NCI-H146 (cell line): ENCODE results near the gene PLLP.

ENCODE experiments used
- DNase-seq: peaks from one replicate; lab custom pipeline; 2025; lab: John Stamatoyannopoulos, UW

PLLP gene

DNA sequence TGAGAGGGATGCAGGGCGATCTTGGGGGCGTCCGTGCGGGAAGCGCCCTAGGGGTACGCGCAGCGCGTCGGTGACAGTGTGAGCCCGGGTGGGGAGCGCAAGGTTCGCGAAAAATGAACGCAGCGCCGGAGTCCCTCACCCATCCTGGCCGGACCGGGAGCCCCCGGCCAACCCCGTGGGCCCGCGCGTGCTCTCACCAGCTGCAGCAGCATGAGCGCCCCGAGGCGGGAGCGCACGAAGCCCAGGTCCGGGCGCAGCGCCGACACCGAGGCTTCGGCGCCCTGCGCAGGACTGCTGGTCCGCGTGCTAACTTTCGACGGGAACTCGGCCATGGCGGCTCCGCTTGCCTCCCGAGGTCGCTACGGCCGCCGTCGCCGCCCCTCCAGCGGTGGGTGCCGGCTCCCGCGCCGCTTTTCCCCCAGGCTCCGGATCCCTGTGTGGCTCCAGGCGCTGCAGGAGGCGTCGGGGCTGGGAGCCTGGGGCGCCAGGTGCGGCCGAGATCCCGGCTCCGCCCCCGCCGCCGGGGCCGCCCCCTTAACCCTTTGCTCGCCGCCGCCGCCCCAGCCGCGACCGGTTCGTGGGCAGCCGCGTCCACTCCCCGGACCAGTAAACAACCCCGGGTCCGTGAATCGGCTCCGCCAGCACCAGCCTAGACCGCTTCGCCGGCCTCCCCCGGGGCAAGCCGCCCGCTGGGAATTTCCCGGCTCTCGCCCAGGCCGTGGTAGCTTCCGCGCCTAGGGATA is at the start of gene PLLP:
TSS of gene PLLP (minus strand) at position 464 of the 743 bp plus-strand sequence. CDS start at position 332, 132 bp downstream.
- DNase-seq, result peak; percentile 64

DNA sequence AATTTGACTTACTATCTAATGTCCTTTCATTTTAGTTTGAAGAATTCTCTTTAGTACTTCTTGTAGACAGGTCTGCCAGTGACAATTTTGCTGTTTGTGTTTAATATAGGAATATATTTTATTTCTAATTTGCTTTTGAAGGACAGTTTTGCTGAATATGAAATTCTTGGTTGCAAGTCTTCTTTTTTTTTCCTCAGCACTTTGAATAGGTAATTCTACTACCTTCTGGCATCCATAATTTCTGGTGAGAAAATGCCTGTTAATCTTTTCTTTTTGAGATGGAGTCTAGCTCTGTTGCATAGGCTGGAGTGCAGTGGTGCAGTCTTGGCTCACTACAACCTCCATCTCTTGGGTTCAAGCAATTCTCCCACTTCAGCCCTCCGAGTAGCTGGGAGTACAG is 48.9 kb upstream of the PLLP start:
- no peak for DNase-seq

DNA sequence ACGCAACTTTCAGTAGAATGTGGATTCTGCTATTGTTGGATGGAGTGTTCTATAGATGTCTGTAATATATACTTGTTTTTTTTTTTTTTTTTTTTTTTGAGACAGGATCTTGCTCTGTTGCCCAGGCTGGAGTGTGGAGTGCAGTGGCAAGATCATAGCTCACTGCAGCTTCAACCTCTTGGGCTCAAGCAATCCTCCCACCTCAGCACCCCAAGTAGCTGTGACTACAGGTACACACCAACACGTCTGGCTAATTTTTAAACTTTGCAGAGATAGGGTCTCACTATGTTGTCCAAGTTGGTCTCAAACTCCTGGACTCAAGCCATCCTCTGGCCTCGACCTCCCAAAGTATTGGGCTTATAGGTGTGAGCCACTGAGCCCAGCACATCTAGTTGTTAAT is 46.9 kb upstream of the PLLP start:
- DNase-seq, result no peak

DNA sequence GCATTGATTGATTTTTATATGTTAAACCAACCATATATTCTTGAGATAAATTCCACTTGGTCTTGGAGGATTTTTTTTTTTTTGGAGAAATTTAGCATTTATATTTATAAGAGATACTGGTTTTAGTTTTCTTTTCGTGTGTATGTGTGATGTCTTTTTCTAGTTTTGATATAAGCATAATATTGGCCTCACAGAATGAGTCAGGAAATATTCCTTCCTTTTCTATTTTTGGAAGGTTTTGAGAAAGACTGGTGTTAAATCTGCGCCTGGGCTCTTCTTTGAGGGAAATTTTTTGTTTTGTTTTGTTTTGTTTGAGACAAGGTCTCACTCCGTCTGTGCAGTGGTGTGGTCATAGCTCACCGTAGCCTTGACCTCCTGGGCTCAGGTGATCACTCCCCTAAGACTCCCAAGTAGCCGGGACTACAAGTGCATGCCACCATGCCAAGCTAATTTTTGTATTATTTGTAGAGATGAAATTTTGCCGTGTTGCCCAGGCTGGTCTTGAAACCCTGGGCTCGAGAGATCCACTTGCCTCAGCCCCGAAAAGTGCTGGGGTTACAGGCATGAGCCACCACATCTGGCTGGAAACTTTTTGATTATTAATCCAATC is 45.4 kb upstream of the PLLP start:
- no peak for DNase-seq

DNA sequence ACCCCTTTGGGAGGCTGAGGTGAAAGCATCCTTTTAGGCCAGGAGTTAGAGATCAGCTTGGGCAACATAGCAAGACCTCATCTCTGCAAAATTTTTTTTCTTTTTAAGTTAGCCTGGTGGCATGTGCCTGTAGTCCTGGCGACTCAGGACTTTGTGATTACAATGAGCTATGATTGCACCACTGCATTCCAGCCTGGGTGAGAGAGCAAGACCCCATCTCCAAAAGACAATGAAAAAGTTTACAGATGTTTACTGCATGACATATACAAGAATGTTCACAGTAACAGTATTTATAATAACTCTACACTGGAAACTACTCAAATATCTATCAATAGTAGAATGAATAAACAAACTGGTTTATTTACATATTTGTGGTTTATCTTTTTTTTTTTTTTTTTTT is 41.0 kb upstream of the PLLP start:
- no peak for DNase-seq

GRCh38 chr16:57324749-57325148 is 40.3 kb upstream of the PLLP start:
- DNase-seq, result no peak

DNA sequence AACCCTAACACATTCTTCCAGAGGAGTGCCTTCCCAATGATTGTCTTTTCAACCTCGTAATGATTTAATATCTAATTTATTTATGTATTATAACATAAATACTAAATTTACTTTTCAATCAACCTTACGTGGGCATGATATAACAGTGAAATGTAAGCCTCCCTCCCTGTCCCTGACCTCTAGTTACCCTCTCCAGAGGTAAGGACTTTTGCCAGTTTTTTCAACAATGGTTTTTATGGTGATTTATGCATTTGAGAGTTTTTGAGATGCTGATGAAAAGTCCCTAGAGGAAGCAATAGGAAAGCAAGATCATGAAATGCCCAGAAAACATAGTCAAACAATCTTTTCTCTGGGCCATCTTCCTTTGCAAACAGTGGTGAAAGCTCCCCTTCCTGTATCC is 35.2 kb upstream of the PLLP start:
- no peak for DNase-seq

DNA sequence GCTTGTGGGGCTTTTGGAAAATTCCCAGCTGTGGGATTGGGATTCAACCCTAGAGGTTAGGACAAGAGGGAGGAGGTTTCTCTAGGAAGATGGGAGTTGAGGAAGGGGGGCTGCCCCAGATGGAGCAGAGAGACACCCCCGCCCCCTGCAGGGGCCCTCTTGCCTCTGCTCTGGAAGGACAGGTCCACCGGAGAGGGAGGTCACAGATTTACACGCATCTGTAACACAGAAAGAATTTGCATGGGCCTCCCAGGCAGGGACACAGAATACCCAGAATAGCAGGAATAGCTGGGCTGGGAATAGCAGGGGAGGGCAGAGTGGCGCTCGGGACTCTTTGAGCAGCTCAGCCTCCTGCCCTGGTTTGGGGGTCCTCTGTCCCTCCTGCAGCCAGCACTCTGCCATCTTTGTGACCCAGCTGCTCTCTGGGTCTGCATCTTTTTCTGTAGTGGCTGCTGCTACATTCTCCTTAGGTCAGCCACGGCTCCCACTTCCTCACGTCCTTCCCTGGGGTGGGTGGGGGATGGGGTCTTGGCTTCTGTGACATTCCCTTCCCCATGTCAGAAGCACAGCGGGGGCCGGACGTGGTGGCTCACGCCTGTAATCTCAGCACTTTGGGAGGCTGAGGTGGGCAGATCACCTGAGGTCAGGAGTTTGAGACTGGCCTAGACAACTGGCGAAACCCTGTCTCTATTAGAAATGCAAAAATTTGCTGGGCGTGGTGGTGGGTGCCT is 33.9 kb upstream of the PLLP start:
- DNase-seq, result no peak

DNA sequence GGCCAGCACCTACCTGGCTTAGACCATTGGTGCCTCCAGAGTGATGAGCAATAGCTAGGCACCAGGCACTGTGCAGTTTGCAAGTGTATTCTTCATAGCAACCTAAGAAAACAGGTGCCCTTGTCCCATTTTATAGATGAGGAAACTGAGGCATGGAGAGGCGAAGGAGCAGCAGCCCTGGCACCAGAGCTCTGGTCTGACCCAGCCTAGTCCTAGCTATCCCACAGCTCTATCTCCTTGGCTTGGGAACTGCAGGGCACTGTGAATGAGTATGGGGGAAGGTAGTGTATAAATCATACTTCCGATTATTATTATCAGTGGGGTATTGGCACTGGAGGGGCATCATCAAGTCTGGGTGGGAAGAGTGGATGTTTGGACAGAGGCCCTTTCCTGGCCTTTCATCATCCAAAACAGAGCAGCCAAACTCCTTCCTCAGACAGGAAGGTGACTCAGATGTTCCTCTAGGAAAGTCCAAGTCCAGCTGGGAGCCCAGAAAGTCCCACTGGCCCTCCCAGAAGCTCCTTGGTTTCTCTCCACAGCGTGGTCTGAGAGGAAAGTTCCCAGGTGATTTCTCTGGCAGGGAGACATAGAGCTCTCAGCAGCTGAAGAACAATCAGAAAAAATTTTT is 32.0 kb upstream of the PLLP start:
- DNase-seq, result no peak

DNA sequence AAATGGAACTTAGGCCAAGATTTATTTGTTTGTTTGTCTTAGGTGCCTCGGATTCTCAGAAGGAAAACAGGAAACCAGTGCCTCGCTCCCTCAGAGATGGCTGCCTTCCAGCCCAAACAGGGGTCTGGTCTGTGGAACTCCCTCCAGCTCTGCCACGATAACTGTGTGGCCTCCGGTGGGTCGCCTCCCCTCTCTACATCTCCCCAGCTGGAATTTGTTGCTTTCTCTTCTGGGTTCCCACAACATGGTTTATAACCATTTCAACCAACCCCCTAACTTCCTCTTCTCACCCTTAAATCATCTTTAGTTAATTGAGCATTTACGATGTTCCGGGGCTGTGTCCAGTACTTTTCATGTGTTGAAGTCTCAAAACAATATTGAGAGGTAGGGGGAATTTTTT is 30.9 kb upstream of the PLLP start:
- DNase-seq, result no peak

DNA sequence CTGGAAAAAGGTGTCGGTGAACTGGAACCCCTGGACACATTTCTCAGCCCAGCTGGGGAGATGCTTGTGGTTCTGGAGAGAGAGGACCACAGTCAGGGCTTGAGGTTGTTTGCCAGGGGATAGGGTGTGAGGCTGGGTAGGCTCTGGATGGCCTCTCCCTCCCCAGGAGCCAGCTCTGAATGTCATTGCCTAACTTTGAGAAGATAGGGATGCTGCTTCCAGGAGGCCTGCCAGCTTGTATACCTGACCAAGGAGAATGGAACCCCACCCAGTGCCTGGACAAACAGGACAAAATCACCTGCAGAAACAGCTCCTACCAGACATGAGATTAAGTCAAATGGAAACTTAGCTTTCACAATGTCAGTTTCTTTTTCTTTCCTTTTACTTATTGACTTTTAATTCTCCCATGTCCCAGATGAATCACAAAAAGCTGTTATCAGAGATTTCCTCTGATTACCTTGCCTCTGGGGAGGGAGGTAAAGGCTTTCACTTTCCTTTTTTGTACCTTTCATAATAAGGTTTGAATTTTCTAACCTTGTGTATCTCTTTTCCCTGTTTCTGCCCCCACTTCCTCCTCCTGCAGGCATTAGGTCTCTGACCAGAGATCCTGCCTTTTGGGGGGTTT is 29.8 kb upstream of the PLLP start:
- no peak for DNase-seq

DNA sequence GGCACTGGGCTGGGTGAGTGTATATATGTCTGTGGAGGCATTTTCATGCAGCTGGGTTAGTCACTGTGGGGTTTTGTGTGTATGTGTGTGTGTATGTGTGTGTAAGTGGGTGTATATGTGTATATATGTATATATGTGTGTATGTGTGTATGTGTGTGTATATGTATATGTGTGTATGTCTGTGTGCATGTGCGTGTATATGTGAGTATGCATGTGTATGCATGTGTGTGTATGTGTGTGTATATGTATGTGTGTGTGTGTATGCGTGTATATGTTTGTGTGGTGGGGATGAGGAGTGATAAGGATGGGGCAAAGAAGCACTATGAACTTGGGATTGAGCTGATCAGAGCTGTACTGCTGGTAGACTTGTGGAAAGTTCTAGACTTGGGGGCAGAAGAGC is 29.0 kb upstream of the PLLP start:
- no peak for DNase-seq

DNA sequence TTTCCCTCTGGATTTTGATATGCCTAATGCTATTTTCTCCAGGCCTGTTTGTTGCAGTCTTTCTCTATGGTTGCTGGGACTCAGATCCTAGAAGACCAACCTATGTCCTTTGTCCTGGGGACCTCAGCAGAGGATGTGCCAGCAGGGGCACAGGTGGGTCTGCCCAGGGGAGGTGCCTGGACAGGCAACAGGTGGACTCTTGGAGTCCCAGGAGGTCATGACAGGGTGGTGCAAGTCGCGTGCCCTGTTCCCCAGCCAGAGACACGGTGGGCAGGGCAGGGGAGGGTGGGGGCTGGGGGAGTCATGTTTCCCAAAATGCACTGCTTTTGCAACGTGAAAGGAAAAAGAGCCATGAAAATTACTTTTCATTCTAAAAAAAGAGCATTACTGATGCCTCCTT is 26.3 kb upstream of the PLLP start:
- no peak for DNase-seq

DNA sequence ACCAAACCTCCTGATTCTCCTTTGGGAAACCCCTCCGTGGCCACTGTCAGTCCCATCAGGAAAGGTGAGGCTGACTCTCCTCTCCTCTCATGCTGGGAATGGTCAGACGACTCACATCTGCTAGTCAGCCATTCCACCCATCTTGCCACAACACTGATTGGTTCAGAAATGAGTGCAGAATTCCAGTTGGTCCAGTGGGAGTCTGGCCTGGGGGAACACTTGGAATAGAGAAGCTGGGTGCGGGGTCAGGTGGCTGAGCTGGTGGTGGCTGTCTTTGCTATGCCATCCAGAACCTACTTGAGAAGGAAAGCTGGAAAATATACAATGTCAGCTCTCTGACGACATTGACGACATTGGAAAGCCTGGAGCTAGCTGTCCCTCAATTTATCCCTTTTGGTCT is 23.6 kb upstream of the PLLP start:
- DNase-seq, result no peak

DNA sequence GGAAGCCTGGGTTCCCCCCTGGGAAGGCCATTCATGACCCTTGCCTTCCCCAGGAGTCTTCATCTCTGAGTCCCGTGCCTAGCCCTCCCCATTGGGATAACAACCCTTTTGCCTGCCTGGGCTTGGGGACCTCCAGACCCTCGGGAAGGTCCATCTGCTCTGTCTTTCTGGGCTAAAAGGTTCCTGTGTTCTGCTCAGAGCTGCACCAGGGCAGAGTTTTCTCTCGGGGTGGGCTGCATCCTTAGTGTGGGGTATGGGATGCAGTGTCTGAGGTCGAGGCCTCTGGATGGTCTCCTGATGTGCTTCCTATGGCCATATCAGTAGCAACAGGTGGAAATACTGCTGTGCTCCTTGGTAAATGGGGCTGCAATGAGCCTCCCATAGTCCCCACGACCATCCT is 22.9 kb upstream of the PLLP start:
- DNase-seq, result no peak

DNA sequence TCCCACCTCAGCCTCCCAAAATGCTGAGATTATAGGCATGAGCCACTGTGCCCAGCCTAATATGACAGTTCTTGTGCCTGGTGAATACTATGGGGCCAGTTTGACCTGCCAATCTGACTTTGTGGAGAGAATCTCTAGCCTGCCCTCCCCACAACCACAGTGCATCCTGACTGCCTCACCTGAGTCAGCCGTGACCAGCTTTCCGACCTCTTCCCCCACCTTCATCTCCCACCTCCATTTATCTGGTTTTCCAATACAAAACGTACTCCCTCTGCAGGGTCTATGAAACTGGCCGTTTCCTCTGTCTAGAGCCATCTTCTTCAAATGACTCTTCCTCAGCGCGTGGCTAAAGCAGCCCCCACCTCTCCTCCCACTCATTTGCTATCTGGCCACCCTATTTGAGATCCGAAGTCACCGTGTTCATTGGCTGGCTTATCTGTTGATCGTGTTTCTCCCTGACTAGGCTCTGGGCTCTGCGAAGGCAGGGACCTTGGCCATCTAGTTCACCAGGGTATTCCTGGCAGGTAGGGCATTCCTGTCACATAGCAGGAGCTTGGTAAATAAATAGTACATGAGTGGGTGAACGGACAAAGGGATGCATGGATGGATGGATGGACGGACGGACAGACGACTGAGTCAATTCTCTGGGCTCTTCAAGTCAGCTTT is 22.3 kb upstream of the PLLP start:
- DNase-seq, result no peak

- DNase-seq, result no peak
Measured at GRCh38 chr16:57305159-57305811, 20.8 kb upstream of the PLLP start.

- DNase-seq, result no peak
Measured at GRCh38 chr16:57304169-57305061, 19.9 kb upstream of the PLLP start.

GRCh38 chr16:57303910-57304168 is 19.4 kb upstream of the PLLP start:
- no peak for DNase-seq
